ENCODE results near the gene BIRC3. TPM values are rescaled to one million over a fixed set of nuclear protein-coding genes. Genes with fewer than 3 reads are reported as not detected.

The BIRC3 gene
- total RNA-seq, 2 experiments from 2014 or later = 115 to 124 TPM

DNA sequence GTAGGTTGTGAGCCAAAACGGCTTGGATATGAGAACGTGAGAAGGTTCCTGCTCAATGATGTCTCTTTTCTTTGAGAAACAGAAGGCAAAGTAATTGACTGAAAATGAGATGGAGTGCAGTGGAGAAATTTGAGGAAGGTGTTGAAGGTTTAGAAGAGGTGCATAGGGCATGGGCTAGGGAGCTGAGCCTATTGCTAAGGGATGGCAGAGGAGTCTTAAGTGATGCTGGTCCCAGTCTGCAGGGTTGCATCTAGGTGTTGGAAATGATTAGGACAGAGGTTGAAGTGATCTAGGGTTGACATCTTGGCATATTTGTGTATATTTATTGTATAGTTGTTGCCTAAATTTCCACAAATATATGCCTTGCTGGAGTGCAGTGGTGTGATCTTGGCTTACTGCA, 2.3 kb downstream of the BIRC3 start:
- Mint-ChIP-seq H3K36me3 (ENCODE audit: low read depth) (peaks cover 63% of the 10 kb centered on the region), H3K4me1 (ENCODE audit: low read depth) (peaks cover 72% of the 10 kb centered on the region), H3K27me3 (no peaks in the 10 kb centered on the region), H3K4me3 (peak overlapping the region; percentile 97), H3K9me3 (no peaks in the 10 kb centered on the region), H3K27ac (peak overlapping the region; percentile 93)
- H3K9me3 ChIP-seq (ENCODE audit: control insufficient read depth in 1 of 2, insufficient read depth in 1 of 2, low read length in 2 of 2) = no peaks in the 10 kb centered on the region
- peak overlapping the region; percentile 57 to 61 for H3K27ac ChIP-seq (ENCODE audit: low read depth in 1 of 2, low read length in 2 of 2)
- H3K36me3 ChIP-seq (ENCODE audit: insufficient read depth, low read length) = peaks cover 28% of the 10 kb centered on the region
- ATAC-seq (ENCODE audit: poor library complexity) = no peak
- intact Hi-C loops (cut with DNase I, micrococcal nuclease) = loop anchor here in 1 of 2 experiments (2.0 kb wide), 1 partner anchor 27 kb away; the partner anchor contains the start of gene BIRC2
- H3K27me3 ChIP-seq (ENCODE audit: control insufficient read depth in 1 of 2, insufficient read depth in 2 of 2, low read length in 2 of 2) = no peaks in the 10 kb centered on the region
- TF ChIP-seq, protein P1, sequence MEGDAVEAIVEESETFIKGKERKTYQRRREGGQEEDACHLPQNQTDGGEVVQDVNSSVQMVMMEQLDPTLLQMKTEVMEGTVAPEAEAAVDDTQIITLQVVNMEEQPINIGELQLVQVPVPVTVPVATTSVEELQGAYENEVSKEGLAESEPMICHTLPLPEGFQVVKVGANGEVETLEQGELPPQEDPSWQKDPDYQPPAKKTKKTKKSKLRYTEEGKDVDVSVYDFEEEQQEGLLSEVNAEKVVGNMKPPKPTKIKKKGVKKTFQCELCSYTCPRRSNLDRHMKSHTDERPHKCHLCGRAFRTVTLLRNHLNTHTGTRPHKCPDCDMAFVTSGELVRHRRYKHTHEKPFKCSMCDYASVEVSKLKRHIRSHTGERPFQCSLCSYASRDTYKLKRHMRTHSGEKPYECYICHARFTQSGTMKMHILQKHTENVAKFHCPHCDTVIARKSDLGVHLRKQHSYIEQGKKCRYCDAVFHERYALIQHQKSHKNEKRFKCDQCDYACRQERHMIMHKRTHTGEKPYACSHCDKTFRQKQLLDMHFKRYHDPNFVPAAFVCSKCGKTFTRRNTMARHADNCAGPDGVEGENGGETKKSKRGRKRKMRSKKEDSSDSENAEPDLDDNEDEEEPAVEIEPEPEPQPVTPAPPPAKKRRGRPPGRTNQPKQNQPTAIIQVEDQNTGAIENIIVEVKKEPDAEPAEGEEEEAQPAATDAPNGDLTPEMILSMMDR (IDR thresholded peaks at IDR 0.05) = no peak
- DNase-seq = no peak
- peaks cover 32% of the 10 kb centered on the region for H3K4me1 ChIP-seq (ENCODE audit: insufficient read depth, low read length)
- POLR2A ChIA-PET = interaction anchor here (0.7 to 9.0 kb wide), 7 partner anchors 13 to 51 kb away, joined by 3 to 156 read pairs (median 5); no protein-coding TSS in a partner anchor
- CTCF ChIA-PET = interaction anchor here (1.6 to 16.1 kb wide), 4 partner anchors 14 to 32 kb away, joined by 6 to 185 read pairs (median 18); no protein-coding TSS in a partner anchor
- H3K4me3 ChIP-seq (ENCODE audit: low read length) = peak overlapping the region; percentile 91

DNA sequence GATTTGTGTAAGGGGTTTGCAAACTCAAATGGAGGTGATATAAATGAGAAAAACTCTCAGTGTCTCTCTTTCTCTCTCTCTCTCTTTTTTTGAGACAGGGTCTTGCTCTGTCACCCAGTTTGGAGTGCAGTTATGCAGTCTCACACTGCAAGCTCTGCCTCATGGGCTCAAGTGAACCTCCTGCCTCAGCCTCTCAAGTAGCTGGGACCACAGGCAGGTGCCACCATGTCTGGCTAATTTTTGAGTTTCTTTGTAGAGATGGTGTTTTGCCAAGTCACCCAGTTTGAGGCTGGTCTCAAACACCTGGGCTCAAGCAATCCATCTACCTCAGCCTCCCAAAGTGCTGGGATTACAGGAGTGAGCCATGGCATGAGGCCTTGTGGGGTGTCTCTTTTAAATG, 2.9 kb downstream of the BIRC3 start:
- Mint-ChIP-seq H3K27ac (peak overlapping the region; percentile 93), H3K27me3 (no peaks in the 10 kb centered on the region), H3K4me3 (peak overlapping the region; percentile 97), H3K4me1 (ENCODE audit: low read depth) (peaks cover 74% of the 10 kb centered on the region), H3K36me3 (ENCODE audit: low read depth) (peaks cover 69% of the 10 kb centered on the region), H3K9me3 (no peaks in the 10 kb centered on the region)
- Histone ChIP-seq H3K4me1 (ENCODE audit: insufficient read depth, low read length) (peaks cover 37% of the 10 kb centered on the region), H3K36me3 (ENCODE audit: insufficient read depth, low read length) (peaks cover 35% of the 10 kb centered on the region), H3K4me3 (ENCODE audit: low read length) (peak overlapping the region; percentile 91), H3K27ac (ENCODE audit: low read depth in 1 of 2, low read length in 2 of 2) (peak overlapping the region; percentile 57 to 61), H3K27me3 (ENCODE audit: control insufficient read depth in 1 of 2, insufficient read depth in 2 of 2, low read length in 2 of 2) (no peaks in the 10 kb centered on the region), H3K9me3 (ENCODE audit: control insufficient read depth in 1 of 2, insufficient read depth in 1 of 2, low read length in 2 of 2) (no peaks in the 10 kb centered on the region)
- ATAC-seq (ENCODE audit: poor library complexity) (no peak), DNase-seq (no peak)
- POLR2A ChIA-PET = interaction anchor here (0.7 to 9.0 kb wide), 6 partner anchors 13 to 52 kb away, joined by 3 to 156 read pairs (median 5); no protein-coding TSS in a partner anchor
- intact Hi-C loops (cut with DNase I, micrococcal nuclease) = no loop called here
- CTCF ChIA-PET = interaction anchor here (1.2 to 16.1 kb wide), 4 partner anchors 10 to 32 kb away, joined by 4 to 185 read pairs (median 16); no protein-coding TSS in a partner anchor
- TF ChIP-seq, protein P1 (IDR thresholded peaks at IDR 0.05) = no peak

DNA sequence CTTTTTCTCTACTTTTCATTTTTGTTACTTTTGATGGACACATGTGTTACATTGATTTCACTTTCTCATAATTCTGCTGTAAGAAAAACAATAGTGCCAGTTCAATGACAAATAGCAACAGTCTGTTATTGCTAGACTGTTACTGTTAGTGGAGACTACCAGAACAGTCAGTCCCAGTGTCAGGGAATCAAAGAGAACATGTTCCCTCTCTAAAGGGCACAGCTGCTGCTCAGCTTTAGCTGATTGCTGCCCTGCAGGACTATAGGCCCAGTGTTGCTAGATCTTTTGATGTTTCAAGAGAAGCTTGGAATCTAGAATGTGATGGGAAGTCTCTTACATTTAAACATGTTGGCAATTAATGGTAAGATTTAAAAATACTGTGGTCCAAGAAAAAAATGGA, 3.4 kb downstream of the BIRC3 start:
- POLR2A ChIA-PET = interaction anchor here (0.7 to 9.0 kb wide), 5 partner anchors 14 to 52 kb away, joined by 3 to 156 read pairs (median 5); no protein-coding TSS in a partner anchor
- H3K4me1 ChIP-seq (ENCODE audit: insufficient read depth, low read length) = peaks cover 33% of the 10 kb centered on the region
- Mint-ChIP-seq H3K9me3 (no peaks in the 10 kb centered on the region), H3K4me1 (ENCODE audit: low read depth) (peaks cover 74% of the 10 kb centered on the region), H3K4me3 (peak overlapping the region; percentile 97), H3K27me3 (no peaks in the 10 kb centered on the region), H3K36me3 (ENCODE audit: low read depth) (peaks cover 73% of the 10 kb centered on the region), H3K27ac (peak overlapping the region; percentile 93)
- no peaks in the 10 kb centered on the region for H3K27me3 ChIP-seq (ENCODE audit: control insufficient read depth in 1 of 2, insufficient read depth in 2 of 2, low read length in 2 of 2)
- ATAC-seq (ENCODE audit: poor library complexity) (no peak), DNase-seq (no peak)
- peaks cover 39% of the 10 kb centered on the region for H3K36me3 ChIP-seq (ENCODE audit: insufficient read depth, low read length)
- CTCF ChIA-PET = interaction anchor here (1.2 to 16.1 kb wide), 4 partner anchors 10 to 33 kb away, joined by 4 to 185 read pairs (median 16); no protein-coding TSS in a partner anchor
- TF ChIP-seq, protein P1 (IDR thresholded peaks at IDR 0.05) = no peak
- H3K4me3 ChIP-seq (ENCODE audit: low read length) = peak overlapping the region; percentile 91
- no peaks in the 10 kb centered on the region for H3K9me3 ChIP-seq (ENCODE audit: control insufficient read depth in 1 of 2, insufficient read depth in 1 of 2, low read length in 2 of 2)
- H3K27ac ChIP-seq (ENCODE audit: low read depth in 1 of 2, low read length in 2 of 2) = peak overlapping the region; percentile 57 to 61
- intact Hi-C loops (cut with DNase I, micrococcal nuclease) = no loop called here

Data from CD4-positive, alpha-beta T cell (primary cell).